ENCODE data around the gene ZNF407.

Gene ZNF407

DNA sequence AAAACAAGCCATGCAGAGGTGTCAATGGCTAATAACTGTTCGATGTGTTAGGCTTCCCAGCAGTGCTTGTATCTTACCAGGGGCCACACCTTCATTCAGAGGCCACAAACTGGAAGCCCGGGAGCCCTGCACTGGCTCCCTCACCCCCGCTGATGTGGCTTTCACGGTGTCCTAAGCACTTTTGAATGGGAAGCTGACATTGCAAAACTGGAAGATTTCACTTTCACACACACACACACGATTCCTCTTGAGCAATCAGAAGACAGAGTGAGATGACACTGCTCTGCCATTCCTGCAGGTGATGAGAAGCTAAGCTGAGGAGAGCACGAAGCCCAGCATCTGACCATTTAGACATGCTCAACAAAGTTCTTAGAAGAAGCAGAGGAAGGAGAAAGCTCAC, 8.6 kb upstream of the ZNF407 start:
- ATAC-seq (no peak), DNase-seq (no peak)

DNA sequence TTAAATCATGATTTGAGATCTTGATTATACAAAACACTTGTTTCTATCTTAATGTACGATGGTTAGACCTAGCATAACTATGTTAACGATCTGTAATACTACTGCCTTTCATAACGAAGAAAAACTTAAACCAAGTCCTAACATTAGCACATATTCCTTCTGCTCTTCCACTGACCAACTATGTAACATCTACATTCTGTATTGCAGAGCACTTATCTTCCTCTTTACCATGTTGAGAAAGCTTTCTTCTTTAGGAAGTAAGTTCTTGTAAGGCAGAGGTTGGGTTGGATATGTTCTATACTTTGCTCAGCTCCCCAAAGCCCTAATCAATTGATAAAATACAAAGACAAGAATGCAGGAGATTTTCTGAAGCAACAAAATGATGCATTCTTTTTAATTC, 7.9 kb upstream of the ZNF407 start:
- DNase-seq (no peak), ATAC-seq (no peak)

DNA sequence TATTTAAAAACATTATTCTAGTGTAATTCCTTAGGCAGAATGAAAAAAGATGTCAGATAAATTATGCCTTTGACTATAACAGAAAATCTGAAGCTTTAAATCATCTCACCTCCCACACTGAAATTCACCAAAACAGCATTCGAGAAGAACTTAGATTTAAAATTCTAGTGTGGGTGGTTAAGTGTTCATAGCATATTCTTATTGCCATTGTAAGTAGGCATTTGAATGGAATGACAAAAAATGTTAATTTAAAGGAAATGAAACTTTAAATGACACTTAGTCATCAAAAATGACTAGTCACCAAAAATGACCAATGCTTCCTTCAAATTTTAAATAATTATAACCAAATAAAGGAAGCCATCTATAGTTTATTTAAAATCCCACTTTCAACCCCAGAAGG, 7.0 kb upstream of the ZNF407 start:
- DNase-seq (no peak), ATAC-seq (no peak)

DNA sequence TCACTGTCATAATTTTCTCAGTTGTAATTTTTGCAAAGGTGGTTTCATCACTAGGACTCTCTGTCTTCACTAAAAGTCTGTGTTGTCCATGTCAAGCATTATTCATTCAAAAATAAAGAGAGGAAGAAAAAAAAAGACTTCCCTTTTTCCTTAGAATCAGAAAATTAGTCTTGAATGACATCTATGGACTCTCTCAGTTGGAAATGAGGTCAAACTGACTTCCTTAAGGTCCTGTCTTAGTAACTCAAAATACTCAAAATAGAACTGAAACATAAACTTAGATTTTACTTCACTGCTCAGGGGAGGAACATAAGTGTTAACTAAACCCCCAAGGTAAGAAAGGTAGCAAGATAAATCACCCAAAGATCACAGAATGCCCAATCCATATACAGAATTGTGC, 2.2 kb upstream of the ZNF407 start:
- ATAC-seq = no peak
- DNase-seq = no peak

DNA sequence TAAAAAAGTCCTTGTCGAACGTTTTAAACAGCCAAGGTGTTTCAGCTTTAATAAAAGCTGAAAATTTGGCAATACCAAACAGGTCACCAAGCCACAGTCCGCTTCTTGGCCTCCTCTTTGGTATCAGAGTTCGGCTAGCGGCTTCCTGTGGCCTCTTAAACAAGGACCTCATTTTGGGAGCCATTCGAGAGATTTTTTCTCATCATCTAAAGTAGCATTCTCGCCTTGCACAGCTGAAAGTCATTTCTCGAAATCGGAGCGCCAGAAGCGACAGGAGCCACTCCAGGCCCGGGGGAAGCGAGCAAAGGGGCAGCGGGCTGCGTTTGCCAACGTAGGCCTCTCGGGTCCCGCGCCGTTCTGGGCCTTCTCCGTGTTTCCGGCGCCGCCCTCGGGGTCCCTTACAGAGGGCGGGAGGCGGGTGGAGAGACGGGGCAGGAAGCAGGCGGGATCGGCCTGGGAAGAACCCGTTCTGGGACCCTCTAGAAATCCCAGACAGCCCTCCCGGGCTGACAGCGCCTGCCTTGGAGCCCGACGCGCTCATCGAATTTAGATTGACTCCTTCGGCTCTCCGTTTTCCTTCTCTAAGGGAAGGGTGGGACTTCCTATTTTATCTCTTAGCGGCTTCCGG, 522 bp upstream of the ZNF407 start:
- DNase-seq = peak; percentile 79
- peak; percentile 61 for ATAC-seq

DNA sequence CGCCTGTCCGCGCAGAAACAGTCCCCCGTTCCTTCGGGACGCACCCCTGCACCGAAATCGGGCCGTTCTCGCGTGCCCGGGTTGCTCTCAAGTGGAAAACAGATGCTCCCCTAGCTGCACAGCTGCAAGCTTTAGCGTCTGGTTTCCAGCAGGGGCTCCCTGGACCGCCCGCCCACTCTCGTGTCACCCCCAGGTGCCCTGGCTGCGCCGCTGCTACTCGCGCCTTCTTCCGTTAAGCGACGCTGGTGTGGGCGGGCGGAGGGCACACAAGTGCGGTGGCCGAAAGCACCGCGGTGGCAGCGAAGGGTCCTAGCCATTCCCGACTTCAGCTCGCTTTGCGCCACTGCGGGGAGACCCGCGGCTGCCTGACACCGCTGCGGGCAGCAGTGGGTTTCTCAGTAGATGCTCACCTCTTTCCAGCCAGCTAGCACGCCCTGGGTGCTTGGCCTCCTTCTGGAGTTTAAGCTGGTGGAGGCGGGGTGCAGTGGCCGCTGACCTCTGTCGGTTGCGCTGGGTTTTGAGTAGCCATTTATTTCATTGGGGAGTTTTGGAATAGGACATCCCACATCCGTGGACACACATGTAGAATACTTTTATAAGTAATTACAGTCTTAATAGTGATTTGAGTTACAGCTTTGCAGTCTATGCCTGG, 806 bp downstream of the ZNF407 start:
- DNase-seq (peak; percentile 80), ATAC-seq (peak; percentile 63)

DNA sequence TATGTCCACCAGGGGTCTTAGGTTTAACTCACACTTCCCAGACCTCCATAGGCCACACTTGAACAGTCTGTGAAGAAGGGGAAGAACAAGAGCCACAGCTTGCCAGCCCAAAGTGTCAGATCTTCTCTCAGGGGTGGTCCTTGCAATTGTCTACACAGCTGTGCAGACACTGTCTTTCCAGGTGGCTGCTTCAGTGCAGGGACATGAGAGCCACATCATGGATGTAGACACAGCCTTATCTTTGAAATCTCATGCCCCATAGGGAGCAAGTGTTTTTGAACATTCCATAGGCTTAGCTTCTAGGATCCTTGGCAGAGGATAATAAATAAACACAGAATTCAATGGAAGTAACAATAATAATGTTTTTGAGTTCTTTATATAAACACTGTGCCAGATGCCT, 6.7 kb downstream of the ZNF407 start:
- no peak for ATAC-seq
- DNase-seq = no peak

DNA sequence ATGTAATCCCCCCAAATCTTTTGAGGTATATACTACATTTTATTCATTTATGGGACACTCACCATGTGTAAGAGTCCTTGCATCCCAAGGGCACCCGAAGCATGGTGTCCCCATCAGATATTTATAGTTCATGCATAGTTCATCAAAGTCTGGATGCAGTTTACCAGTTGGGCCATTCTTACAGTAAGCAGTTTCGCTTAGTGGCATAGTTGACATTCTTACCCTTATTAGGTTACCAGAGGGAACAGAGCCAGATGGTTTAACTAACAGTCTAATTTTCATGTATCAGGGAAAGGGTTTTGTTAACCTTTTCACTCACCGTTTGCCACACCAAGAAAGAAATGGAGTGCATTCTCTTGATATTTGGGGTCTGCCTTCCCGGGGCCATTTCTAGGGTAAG, 7.1 kb downstream of the ZNF407 start:
- DNase-seq (no peak), ATAC-seq (no peak)

DNA sequence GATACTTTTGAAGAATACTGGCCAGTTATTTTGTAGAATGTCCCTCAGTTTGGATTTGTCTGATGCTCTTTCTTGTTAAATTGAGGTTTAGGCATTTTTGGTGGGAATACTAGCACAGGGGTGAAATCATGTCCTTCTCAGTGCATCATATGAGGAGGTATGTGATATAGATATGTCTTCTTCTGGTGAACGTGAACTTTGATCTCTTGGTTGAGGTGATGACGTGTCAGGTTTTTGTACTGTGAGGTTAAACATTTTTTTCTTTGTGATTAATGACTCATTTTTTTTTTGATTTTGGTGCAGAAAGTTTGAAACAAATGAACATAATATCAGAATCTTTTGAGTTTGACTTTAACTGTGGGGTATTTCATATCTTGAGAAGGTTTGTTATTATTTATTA, 11.0 kb downstream of the ZNF407 start:
- ATAC-seq = no peak
- DNase-seq = no peak

DNA sequence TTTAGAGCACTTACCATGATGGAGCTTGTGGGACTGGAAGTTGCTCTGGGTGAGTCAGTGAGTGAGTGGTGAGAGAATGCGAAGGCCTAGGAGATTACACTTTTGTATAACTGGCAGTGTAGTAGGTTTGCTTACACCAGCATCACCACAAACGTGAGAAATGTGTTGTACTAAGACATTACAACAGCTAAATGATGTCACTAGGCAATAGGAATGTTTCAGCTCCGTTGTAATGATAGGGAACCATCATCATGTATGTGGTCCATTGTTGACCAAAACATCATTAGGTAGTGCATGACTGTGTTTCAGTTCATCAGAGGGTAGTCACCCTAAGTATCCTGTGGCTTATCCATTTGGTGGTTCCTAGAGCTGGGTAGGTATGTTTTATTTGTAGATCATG, 11.9 kb downstream of the ZNF407 start:
- ATAC-seq = no peak
- DNase-seq = no peak

DNA sequence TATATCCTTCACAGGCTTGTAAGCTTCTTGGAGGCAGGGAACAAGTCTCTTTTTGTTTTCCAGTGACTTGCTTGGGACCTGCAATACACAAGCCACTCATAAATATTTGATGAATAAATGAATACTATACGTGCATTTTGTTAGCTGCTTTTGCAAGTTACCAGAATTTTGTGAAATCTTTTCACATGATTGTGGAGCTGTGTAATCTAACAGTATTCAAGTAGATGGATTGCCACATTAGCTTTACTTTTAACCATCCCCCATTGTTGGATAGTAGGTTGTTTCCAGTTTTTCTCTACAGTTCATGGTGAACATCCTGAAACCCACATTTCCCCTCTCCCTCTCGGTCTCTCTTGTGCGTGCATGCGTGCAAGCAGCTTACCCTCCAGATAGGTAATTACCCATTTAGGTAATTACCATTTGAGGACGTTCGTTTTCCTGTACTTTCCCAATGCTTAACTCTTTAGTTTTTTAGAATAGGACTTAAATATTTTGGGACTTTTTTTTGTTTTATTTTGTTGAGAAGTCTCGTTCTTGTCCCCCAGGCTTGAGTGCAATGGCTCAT, 12.5 kb downstream of the ZNF407 start:
- ATAC-seq (no peak), DNase-seq (no peak)

DNA sequence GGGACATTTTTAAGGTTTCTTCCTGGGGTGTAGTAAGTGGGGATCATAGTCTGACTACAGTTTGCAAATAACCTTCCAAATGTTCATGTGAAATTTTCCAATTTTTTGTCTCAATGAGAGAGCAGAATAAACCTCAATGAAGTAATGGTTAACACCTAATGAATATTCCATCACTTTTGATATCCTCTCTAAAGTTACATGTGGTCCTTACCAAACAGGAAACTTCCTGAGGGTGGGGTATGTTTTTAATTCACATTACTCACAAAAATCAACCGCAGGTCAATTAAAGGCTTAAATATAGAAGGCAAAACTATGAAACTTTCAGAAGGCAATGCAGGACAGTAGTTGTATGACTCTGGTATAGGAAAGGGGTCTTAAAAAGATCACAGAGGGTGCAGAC, 13.2 kb downstream of the ZNF407 start:
- ATAC-seq (no peak), DNase-seq (no peak)

DNA sequence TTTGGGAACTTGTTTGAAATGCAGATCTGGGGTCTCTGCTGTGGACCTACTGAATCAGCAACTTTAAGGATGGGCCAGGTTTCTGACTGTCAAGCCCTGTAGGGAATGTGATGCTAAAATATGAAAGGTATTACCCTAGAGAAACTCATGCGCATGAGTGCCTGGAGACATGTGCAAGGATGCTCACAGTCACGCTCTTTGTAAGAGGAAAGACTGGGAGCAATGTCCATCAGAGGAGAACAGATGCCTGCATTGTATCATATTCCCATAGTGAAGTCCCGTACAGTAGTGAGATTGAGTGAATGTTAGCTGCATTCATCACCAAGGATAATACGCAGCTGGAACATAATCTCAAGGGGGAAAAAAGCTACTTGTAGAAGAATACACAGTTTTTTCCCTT, 14.1 kb downstream of the ZNF407 start:
- ATAC-seq = no peak
- DNase-seq = no peak

DNA sequence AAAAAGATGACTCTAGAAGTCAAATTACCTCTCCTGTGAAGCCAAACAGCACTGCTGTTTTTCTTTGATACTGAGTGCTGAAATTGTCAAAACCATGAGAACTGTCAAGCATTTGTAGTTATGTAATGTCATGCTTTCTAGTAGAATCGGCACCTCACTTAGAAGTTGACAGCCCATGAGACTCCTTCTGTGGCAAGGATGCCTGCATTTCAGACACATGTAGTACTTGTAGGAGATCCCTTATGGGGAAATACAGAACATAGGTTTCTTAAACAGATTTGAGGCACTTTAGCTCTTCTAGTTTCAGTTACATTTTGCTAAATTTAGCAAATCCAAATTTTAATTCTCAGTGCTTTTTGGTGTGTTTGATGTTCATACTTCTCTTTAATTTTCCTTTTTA, 15.7 kb downstream of the ZNF407 start:
- DNase-seq = no peak
- no peak for ATAC-seq

DNA sequence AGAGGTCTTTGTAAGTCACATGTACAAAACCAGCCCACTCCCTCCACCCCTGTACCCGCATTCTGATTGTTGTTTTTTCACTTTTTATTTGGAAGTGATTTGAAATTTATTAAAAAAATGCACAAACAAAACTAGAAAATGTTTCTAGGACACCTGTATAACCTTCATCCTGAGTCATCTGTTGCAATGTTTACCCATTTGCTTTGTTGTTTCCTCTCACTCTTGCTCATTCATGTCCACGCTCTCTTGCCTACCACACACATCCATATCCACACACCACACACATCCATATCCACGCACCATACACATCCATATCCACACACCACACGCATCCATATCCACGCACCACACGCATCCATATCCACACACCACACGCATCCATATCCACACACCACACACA, 18.8 kb downstream of the ZNF407 start:
- DNase-seq (no peak), ATAC-seq (no peak)

DNA sequence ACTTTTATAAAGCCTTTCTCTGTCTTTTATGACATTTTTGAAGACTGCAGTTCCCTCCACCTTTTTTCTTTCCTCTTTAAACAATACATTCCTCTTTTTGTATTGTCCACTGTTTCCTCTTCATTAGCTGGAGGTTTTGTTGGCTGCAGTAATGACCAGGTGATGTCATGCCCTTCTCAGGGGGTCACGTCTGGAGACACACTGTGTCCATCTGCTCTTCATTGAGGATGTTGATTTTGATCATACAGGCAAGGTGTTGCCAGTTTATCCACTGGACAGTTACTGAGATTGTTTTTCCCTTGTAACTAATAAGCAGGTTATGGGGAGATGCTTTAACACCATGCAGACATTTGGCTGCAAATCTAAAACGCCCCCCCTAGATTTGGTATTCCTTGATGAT, 19.8 kb downstream of the ZNF407 start:
- ATAC-seq = no peak
- no peak for DNase-seq

DNA sequence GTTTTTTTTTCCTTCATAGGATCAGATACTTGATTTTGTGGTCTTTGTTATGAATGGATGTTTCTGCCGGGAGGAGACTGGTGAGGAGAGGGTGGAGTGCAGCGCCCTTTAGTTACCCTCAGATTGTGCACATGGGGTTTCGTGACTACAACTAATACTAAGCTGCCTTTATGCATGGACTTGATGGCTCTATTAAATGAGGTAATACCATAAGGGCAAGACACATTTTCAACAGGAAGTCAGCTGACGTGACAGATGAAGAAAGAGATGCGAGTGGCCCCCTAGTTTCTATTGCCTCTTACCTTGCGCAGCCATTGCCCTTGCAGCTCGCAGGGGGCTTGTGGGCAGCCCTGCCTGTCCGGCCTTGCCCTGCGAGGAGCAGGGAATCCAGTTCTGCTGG, 24.4 kb downstream of the ZNF407 start:
- ATAC-seq (peak; percentile 46), DNase-seq (no peak)

DNA sequence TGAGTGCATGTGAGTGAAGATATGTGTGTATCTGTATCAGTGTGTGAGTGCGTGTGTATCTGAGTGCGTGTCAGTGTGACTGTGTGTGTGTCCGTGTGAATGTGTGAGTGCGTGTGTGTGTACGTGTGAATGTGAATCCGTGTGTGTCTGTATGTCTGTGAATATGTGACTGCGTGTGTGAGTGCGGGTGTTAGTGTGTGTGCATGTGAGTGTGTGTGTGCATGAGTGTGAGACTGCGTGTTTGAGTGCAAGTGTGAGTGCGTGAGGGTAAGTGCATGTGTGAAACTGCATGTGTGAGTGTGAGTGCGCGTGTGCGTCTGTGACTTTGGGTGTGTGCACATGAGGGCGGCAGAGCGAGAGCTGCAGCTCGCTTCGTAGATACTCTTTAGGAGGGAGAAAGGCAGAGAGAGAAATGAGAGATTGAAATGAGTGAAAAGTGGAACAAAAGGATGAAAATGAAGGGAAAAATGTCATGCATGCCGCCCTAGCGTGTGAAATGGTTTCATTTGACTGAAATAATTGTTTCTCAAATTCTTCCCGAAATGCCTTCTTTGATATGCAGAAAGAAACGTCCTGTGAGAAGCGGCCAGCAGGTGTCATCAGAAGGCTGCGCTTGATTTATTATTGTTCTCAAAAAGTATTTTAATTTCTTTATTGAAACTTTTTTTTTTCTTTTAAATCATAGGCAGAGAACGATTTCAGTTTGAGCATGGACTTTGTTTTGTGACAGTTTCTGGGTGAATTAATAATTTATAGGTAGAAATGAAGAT, 25.6 kb downstream of the ZNF407 start:
- no peak for DNase-seq

DNA sequence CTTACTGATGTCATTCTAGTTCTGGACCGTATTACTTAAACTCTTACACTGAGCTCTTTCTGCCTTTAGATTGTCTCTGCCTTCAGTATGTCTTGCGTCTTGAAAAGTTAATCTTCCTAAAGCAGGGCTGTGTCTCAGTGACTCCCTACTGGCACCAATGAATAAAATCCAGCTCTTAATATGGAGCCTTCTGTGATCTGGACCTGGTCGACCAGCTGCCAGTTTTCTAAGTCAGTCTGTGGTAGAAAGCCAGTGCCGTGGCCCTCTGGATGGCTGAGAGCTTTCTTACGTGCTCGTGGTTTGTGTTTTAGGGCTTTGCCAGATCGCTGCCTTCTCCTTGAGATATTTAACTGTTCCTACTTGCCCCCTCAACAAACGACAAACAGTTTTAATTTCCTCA, 26.8 kb downstream of the ZNF407 start:
- DNase-seq (no peak), ATAC-seq (no peak)

More for the DNA sequence above, 25.6 kb downstream of the ZNF407 start:
- ATAC-seq = no peak

DNA sequence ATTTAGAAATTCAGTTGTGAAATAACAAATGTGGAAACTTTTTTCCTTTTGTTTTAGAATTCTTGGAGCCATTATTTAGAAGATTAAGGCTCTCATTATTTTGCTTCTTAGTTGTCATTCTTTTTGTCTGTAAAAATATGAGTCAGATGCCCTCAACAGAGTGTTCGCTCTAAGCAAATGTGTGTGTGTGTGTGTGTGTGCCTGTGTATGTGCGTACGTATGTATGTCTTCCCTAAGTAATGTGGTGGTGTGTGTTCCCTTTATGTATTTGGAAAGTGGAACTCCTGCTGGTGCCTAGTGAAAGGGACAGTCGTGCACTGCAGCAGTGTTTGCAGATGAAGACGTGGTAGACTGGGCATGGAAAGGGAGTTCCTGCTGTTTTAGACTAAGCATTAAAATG, 27.5 kb downstream of the ZNF407 start:
- no peak for DNase-seq

DNA sequence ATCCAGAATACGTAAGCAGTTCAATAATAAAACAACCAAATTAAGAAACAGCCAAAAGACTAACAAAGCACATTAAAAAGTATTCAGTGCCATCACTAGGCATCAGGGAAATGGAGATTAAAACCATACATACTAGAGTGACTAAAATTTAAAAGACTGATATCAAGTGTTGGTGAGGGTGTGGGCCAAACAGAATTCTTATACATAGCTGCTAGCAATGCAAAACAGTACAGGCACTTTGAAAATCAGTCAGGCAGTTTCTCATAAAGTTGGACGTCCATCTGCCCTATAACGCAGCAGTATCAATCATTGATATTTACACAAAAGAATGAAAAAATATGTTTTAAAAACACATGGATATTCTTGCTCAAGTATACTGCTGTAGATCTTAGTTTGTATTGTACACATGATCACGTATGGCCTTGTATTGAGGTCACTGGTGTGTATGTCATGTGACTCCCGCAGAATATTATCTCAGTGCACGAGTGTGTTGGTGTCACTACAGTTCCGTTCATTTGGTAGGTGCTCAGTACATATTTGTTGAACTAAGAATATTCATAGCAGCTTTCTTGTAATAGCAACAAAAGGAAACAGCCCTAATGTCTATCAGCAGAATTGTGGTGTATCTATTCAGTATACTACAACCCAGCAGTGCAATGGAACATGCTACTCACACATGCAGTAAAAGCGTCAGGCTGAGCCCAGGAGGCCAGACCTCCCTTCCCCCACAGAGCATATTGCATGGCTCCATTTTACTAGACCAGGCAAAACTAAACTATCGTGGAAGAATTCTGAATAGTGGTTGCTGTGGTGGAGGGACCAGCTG, 28.6 kb downstream of the ZNF407 start:
- no peak for ATAC-seq
- DNase-seq = no peak

More for the DNA sequence above, 27.5 kb downstream of the ZNF407 start:
- ATAC-seq = no peak

DNA sequence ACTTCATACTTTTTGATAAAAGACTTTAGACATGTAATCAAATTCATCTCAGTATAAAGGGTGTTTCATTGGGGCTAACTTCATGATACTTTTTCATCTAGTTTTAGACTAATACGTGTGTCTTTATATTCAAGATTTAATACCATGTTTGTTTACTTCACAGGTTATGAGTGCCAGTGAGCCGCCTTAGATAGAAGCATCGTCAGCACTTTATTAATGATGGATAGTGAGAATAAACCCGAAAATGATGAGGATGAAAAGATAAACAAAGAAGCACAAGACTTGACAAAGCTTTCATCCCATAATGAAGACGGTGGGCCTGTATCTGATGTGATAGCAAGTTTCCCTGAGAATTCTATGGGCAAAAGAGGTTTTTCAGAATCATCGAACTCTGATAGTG, 33.1 kb downstream of the ZNF407 start:
- DNase-seq (no peak), ATAC-seq (no peak)
